IMR-90 (cell line): Measurements from ENCODE around the gene RBBP6.

Experiments
- CEBPB ChIP-seq: IDR thresholded peaks from 2 replicates; pipeline ENCODE4 v1.6.1; 2012; ENCODE audit warnings: low read depth, low read length, improper control_type of control experiment
- ELK1 ChIP-seq: fragments of 150-350 bp; IDR thresholded peaks from 2 replicates; pipeline ENCODE4 v1.6.1; 2016; ENCODE audit warnings: low read depth, mild to moderate bottlenecking, low read length, moderate library complexity, borderline replicate concordance
- MAFK ChIP-seq: IDR thresholded peaks from 2 replicates; pipeline ENCODE4 v1.6.1; 2012; ENCODE audit warnings: low read depth, low read length, improper control_type of control experiment
- POLR2A ChIP-seq: IDR thresholded peaks from 2 replicates; pipeline ENCODE4 v1.6.1; 2012; ENCODE audit warnings: mild to moderate bottlenecking, low read depth, low read length
- RAD21 ChIP-seq: IDR thresholded peaks from 2 replicates; pipeline ENCODE4 v1.6.1; 2012; ENCODE audit warnings: low read length, improper control_type of control experiment
- RCOR1 ChIP-seq: IDR thresholded peaks from 2 replicates; pipeline ENCODE4 v1.6.1; 2012; ENCODE audit warnings: mild to moderate bottlenecking, low read length, improper control_type of control experiment; ENCODE audit not compliant: insufficient replicate concordance
- TF ChIP-seq, protein P1 (sequence below): conservative IDR thresholded peaks from 2 replicates; pipeline ENCODE4 v1.5.1; 2012; ENCODE audit warnings: mild to moderate bottlenecking, low read depth, low read length, improper control_type of control experiment

GRCh38 chr16:24610416-24610755 lies 71.0 kb downstream of the RBBP6 start:
- TF ChIP-seq, protein P1, sequence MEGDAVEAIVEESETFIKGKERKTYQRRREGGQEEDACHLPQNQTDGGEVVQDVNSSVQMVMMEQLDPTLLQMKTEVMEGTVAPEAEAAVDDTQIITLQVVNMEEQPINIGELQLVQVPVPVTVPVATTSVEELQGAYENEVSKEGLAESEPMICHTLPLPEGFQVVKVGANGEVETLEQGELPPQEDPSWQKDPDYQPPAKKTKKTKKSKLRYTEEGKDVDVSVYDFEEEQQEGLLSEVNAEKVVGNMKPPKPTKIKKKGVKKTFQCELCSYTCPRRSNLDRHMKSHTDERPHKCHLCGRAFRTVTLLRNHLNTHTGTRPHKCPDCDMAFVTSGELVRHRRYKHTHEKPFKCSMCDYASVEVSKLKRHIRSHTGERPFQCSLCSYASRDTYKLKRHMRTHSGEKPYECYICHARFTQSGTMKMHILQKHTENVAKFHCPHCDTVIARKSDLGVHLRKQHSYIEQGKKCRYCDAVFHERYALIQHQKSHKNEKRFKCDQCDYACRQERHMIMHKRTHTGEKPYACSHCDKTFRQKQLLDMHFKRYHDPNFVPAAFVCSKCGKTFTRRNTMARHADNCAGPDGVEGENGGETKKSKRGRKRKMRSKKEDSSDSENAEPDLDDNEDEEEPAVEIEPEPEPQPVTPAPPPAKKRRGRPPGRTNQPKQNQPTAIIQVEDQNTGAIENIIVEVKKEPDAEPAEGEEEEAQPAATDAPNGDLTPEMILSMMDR, result no peak
- TF ChIP-seq RCOR1, result no peak
- TF ChIP-seq CEBPB, result no peak
- TF ChIP-seq POLR2A, result no peak
- TF ChIP-seq RAD21, result no peak
- TF ChIP-seq MAFK, result no peak
- no peak for TF ChIP-seq ELK1
